B cell (primary cell): ENCODE results near the gene KCTD7.

ENCODE experiments used
- CTCF ChIP-seq: fragments of 200-600 bp; IDR thresholded peaks from one replicate; pipeline ENCODE4 v1.8.0; 2022; ENCODE audit warnings: antibody characterized with exemption, mild to moderate bottlenecking
- EZH2 ChIP-seq: IDR thresholded peaks from 2 replicates; pipeline ENCODE4 v1.6.1; 2012; ENCODE audit warnings: borderline replicate concordance, low read depth, mild to moderate bottlenecking, moderate library complexity, low read length; ENCODE audit not compliant: insufficient read depth, poor library complexity, severe bottlenecking

GRCh38 chr7:66629222-66630062 lies 761 bp downstream of the KCTD7 start:
- no peak for TF ChIP-seq CTCF
- TF ChIP-seq EZH2: no peak
